NT2/D1 (cell line): ENCODE results near the gene EDA.

Experiments used
- SUZ12 ChIP-seq: IDR thresholded peaks from 2 replicates; pipeline ENCODE4 v1.6.1; 2011; ENCODE audit not compliant: insufficient read length, insufficient read depth; ENCODE audit errors: extremely low read depth
- YY1 ChIP-seq: IDR thresholded peaks from 2 replicates; pipeline ENCODE4 v1.6.1; 2011; ENCODE audit not compliant: insufficient read length, insufficient read depth
- ZNF274 ChIP-seq: IDR thresholded peaks from 2 replicates; pipeline ENCODE4 v1.6.1; 2011; ENCODE audit warnings: mild to moderate bottlenecking, low read depth, low read length

DNA sequence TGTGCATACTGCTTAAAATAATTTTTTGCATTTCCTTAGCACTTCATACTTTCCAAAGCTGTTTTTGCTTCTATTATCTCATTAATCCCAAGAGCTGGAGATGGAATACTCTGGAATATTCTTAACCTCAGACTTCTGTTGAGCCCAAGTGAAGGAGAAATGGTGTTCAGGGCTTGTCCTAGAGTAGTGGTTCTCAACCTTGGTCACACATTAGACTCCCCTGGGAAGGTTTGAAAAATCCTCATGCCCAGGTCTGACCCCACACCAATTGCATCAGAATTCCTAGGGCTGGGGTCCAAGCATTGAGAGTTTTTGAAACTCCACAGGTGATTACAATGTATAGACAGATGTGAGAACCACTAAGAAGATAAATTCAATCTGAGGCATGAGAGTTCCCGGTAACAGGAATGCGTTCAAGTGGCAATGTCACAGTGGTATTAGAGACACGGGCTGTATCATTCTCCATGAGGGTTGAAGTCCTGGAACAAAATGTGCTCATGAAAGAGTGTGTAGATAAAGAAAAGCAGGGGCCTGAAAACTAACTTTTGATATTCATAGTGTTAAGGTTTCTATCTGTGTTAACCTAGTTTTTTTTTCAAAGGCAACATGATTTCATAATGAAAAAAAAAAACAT is 385.9 kb downstream of the EDA start:
- no peak for TF ChIP-seq SUZ12
- TF ChIP-seq ZNF274, result no peak
- no peak for TF ChIP-seq YY1
